NCI-H345 (cell line): ENCODE results near the gene NEURL1.
"Not testable (repeated sequence)": the region's sequence is repeated elsewhere in the genome, so short reads cannot be mapped to it uniquely, and the experiment has no call there.

Experiments used
- DNase-seq: peaks from one replicate; lab custom pipeline; 2025; lab: John Stamatoyannopoulos, UW

Gene NEURL1

DNA sequence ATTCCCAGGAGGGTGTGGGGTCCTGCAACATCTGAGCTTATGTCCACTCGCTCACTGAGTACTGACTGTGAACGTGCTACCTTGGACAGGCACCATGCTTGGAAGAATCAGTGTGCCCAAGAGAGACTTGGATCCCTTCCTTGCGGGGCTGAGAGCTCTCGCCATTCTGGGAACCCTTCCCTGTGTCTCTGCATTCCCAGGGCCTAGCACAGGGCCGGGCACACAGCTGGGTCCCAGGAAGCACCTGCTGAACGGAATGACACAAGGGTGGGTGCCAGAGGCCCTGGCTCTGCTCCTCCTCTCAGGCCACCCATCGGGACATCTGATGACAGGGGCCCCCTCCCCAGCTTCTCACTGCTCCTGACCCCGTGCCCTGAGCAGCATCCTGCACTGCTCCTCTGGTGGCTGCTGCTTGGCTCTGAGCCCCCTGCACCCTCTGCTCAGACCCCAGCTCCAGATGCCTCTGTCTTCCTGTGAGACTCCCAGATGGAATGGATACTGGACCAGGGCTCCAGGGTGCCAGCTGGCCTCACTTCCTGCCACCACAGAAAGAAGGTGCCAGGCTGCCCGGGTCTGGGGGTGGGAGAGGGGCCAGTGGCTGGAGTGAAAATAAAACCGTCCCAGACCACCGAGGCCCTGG lies 129.6 kb downstream of the NEURL1 start:
- DNase-seq = no peak

DNA sequence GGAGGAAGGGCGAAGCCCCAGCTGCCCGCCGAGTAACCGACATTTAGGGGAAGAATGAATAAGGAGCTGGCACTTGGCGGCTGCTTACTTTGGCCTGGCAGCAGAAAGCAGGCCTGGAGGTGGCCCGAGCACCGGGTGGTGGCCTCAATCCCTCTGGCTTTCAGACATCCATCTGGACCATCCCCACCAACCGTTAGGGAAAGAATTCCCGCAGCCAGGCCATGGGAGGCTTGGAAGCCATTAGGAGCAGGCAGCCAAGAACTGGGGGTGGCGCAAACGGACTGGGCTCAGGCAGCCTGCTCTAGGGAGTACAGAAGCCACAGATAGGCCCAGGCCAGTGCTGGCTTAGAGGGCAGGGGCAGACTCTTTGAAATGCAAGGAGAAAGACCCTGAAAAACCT lies 132.7 kb downstream of the NEURL1 start:
- DNase-seq = no peak

DNA sequence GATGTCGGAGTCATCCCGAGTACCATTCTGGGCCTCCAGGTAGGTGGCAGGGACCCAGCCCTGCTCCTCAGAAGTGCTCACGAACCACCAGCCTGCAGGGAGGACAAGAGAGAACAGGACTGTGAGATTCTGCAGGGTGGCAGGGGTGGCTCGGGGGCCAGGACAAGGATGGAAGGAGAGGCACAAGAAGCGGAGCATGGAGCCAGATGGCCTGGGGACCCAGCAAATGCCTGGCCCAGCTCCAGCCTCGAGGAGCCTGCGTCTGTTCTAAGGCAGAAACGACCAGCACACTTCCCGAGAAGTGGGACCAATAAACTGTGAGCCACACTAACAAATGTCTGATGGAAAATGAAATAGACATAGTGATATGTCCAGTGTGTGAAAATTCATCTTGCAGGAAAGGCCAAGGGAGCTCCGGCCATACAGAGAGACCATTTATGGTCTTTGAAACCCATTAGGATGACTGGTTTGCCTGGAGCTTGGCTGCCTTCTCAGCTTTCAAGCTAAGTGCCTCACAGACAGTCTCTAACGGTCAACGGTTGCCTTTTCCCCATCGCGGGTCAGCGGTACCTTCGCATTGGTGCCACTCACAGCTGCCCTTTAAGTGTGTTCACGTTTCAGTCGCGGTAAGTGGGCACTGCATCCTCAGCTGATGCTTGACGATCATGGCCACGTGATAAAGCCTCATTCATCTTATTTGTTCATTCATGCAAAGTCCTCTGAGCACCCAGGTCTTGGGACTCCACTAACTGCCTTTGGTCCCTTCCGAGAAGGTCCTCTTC lies 133.8 kb downstream of the NEURL1 start:
- DNase-seq = no peak

DNA sequence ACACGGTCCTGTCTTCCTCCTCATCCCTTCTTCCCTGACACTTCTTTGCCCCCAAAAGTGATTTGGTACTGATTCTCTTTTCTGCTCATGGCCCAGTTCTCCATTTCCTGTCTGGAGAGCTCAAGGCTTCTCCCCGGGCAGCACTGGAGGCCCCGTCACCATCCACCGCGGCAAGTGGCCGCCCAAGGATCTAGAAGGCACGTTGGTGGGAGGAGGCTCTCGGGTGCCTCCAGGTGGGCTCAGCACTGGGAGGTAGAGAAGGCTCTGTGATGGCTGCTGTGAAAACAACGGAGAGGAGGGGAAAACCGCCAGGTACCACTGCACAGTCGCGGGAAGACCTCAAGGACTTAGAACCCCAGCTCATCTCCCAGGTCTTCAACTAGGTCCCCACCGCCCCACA lies 134.4 kb downstream of the NEURL1 start:
- DNase-seq = no peak

DNA sequence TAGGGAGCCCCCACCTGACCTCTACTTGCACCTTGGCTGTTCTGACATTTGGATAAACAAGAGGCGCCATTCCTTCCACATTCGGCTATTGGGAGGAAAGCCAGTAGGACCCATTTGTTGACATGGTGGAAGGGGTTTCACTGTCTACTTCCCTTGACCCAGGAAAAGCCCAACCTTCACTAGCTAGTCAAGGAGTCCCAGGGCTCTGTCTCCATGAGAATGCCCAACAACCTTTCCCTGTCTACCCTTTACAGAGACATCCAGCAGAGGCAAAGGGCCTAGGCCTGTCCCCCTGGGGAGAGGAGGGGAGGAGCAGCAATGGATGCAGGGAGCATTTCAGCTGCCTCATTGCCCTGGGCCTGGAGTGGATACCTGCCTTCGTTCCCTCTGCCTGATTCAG lies 136.1 kb downstream of the NEURL1 start:
- DNase-seq = no peak

DNA sequence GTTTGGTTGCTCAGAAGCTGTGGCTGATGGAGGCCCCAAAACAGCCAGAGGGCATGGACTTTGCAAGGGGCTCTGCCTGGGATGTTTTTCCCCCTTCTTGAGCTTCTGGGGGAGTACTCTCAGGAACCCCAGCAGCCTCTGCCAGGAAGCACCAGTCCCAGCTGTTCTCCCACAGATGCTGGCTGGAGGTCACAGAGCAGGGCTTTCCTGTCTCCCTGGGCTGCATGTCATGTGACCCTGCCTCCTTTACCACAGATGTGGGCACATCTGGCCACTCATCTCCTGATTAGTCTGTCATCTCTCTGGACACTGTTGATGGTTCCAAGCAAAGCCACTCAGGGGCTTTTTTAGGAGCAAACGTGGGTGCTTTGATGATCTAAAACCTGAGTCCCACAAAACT lies 136.7 kb downstream of the NEURL1 start:
- no peak for DNase-seq

DNA sequence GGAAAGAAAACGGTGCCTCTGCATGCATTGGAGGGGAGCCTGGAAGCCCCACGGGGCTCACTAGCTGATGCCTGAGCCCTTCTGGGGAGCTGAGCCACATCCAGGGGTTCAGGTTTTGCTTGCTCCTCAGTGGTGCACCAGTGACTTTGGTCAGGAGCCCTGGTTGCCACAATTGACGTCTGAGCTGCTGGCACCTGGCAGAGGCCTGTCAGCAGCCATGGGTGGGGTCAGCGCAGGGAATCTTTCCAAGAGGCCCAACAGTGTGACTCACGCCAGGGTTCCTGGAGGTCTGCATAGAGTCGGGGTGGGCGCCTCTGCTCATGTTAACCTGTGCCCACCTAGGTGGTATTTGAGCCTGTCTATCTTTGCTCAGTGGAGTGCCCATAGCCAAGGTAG lies 138.7 kb downstream of the NEURL1 start:
- no peak for DNase-seq

DNA sequence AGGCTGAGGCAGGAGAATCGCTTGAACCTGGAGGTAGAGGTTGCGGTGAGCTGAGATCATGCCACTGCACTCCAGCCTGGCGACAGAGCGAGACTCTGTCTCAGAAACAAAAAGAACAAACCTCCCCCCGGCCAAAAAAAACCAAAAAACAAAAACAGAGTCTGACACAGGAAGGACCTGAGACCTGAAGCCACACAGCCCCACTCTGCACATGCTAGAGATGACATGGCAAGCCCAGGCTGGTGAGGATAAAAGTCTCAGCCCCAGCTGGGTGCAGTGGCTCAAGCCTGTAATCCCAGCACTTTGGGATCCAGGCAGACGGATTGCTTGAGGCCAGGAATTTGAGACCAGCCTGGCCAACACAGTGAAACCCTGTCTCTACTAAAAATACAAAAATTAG lies 139.4 kb downstream of the NEURL1 start:
- not testable (repeated sequence) for DNase-seq

DNA sequence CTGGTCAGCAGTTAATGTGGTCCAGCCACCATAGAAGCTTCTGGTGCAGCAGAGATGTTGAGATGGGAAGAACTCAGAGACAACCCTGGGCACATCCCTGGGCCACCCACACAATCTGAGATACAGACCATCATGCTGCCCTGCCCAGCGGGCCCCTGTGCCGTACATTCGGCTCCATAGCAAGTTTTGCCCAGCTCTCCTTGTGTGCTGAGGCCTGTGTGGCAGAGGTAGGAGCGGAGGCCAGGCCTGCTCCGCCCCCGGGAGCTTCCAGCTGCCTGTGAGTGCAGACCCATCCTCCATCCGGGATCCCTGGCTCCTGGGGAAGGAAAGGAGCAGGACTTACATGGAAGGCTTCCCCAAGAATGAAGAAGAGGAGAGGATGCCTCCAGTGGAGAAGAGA lies 140.3 kb downstream of the NEURL1 start:
- DNase-seq = no peak

DNA sequence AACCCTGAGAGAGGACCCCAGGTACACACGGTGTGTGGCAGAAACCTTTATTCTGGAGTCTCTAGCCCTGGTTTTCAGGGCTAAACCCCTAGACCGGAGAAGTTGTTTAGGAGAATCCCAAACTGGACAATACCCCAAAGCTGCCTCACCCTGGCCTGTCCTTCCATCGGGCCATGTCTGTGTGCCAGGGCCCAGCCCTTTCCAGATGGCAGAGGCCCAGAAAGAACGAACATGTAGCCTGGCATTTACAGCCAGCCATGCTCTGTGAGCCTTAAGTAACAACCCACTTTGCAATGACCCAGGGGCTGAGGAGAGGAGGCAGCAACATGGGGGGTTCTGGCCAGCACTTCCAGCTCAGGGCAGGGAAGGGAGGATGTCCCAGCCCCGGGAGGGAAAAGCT lies 142.1 kb downstream of the NEURL1 start:
- no peak for DNase-seq

DNA sequence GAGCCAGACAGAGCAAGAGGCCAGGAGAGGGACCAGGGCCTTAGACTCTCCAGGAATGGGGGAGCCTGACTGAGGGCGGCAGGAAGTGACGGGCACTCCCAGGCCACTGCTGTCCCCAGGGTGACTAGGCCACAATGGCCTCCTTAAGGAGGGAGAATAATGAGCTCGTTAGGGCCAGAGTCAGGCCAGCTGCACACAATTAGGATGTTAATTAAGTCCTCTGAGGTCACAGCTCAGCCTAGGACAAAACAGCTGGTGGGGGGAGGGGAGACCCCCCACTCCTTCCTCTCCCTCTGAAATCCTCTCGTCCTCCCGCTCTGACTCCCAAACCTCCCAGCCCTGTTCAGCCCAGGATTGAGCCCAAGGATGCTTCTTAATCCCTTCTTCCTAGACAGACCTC lies 143.0 kb downstream of the NEURL1 start:
- DNase-seq = no peak

DNA sequence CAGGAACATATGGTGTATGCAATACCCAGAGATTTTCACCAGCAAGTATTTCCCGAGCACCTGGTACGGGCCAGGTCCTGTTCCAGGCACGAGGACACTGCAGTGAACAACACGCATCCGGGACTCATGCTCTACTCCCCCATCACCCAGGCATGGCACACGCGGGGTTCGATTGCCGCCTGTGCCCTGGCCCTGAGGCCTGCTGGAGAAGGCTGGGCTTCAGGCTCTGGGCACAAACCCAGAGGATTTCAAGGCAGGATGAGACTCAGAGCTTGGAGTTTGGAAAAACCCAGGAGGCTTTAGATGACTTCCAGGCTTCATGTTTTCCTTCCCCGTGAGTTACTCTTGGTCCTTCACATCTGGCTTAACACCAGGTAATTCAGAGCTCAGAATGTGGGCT lies 143.5 kb downstream of the NEURL1 start:
- no peak for DNase-seq

DNA sequence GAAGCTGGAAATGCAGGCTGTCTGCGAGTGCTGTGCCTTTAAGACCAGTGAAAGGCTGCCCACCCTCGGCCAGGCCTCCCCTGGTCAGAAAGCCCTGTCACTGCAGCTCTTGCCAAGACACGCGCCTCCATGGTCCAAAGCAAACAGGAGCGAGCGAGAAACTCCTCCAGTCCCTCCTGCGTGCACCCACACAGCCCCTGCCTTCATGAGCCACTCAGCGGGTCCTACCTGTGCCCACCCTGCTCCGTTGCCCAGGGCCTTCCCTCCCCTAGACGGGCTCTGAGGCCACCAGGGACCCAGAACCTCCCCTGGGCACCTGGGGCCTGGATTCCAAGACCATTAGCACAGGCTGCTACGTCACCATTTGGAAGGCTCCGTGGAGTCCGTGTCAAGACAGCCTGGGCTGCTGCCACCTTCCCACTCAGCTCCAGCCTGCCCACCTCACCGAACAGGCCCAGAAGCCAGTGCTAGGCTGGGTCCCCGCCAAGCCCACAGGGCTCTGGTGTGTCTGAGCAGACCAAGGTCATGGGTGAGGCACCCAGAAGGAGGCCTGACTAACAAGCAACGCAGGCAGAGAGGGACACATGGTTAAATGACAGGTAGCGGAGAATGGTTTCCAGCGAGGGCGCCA lies 144.5 kb downstream of the NEURL1 start:
- DNase-seq = no peak

DNA sequence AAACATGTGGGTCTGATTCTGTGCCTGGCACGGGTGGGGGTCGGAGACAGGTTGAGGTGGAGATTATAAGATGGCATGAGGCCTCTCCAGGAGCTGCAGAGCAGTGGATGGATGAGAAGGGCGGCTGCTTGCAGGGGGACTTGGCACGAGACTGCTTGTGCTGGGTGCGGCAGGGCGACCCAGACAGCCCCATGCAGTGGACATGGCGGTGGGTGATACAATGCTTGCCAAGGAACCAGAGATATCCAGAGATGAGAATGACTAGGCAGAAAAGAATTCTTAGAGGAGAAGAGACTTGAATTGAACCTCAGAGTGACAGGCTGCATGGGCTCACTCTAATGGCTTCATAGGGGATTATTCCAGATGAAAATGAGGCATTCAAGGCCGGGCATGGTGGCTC lies 145.4 kb downstream of the NEURL1 start:
- DNase-seq = no peak

DNA sequence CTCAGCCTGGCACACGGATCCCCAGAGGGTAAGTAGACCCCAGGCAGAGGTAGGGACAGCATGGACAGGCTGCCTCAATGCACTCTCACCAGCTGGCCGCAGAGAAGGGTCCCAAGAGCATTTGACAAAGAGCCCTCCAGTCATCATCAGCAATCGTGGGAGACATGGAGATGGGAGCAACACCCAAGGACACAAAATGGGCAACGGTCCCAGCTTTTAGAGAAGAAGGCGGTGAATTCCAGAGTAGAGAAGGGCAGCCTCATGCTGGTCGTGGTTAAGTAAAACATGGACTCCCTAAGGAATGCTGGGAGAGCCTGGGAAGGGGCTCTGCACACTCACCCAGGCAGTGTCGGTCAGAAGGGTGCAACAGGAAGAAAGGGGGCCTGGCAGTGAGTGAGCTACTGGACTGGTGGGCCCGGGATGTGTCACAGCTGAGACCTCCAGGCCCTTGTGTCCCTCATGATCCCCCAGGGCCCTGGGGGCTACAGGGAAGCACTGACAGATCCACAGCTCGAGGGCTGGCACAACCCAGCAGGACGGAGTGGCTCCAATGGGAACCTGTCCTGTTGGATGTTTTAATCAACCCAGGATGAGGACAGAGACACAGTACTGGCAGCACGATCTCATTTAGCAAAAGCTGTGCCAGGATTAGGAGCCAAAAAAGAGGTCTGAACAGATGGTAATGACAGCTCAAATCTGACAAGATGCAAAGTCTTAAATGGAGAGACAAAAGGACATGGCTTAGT lies 147.1 kb downstream of the NEURL1 start:
- no peak for DNase-seq

DNA sequence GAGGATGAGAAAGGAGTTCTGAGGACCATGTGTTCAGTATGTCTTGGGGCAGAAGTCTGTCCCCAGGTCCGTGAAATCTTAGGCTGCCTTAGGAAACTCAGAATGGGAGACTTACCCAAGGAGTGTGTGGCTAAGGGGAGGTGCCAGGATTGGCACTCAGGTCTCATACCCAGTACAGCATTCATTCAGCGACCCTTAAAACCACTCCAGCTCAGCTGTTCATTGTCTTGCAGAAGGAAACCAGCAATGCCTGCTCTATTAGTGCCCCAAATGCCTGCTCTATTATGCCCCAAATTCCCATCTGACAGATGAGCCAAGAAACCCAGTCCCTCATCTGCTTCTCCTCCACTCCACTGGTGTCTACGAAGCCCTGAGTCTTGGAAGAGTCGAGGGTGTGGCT lies 147.8 kb downstream of the NEURL1 start:
- DNase-seq = no peak
